ENCODE data around the gene PTOV1.

DNA sequence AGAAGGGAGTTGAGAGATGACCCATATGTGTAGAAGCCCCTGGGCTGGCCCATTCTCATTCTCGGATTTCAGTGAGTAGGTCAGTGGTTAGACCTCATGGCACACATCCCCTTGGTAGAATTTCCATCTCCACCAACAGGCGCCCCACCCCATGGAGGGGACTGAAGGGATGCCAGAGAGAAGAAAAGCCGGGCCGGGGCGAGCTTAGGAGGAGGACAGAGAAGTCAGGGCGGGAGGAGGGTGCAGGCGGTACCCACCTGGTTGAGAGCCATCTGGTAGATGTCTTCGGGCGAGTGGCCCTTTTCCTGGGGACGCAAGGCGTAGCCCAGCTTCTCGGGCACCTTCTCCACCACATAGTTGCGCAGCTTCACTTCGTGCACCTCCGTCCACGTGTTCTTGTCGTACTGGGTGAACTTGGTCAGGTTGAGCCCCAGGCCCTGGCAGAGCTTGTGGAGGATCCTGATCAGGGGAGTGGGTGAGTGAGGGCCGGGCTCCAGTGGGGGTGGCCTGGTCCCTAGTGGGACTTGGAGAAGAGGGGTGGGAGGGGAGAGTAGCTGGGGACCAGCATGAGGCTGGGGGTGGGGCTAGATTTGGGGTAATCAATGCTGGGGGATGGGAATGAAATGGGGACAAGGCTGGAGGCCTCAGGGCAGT, 43.2 kb downstream of the PTOV1 start:
- TF ChIP-seq, protein P1, sequence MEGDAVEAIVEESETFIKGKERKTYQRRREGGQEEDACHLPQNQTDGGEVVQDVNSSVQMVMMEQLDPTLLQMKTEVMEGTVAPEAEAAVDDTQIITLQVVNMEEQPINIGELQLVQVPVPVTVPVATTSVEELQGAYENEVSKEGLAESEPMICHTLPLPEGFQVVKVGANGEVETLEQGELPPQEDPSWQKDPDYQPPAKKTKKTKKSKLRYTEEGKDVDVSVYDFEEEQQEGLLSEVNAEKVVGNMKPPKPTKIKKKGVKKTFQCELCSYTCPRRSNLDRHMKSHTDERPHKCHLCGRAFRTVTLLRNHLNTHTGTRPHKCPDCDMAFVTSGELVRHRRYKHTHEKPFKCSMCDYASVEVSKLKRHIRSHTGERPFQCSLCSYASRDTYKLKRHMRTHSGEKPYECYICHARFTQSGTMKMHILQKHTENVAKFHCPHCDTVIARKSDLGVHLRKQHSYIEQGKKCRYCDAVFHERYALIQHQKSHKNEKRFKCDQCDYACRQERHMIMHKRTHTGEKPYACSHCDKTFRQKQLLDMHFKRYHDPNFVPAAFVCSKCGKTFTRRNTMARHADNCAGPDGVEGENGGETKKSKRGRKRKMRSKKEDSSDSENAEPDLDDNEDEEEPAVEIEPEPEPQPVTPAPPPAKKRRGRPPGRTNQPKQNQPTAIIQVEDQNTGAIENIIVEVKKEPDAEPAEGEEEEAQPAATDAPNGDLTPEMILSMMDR (IDR thresholded peaks at IDR 0.05), result no peak
- no peak for TF ChIP-seq POLR2A (IDR thresholded peaks at IDR 0.05)
